ENCODE results near the gene AKAP11. TPM values are rescaled to one million over a fixed set of nuclear protein-coding genes. Genes with fewer than 3 reads are reported as not detected.

Gene AKAP11
- total RNA-seq, 2 experiments from 2014 or later: 38.9 to 39.4 TPM

DNA sequence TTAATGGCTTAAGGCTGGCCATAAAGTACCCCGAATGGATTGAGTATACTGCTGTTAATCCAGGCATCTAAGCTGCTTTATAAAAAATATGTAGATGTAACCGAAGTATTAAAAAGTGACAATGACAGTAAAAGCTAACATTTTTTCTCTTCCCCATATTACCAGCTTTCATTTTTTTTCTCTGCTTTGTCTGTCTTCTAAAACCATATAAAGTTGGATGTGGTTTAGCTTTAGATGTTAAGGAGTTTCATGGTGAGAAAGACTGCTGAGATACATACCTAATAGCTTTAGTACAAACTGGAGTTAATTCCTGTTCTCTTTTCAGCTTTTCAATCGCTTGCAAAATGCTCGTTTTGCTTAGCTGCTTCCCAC is 838 bp downstream of the AKAP11 start:
- Mint-ChIP-seq H3K4me1 (peaks cover 51% of the 10 kb centered on the region), H3K27me3 (no peaks in the 10 kb centered on the region), H3K9me3 (ENCODE audit: low read depth) (peaks cover 3% of the 10 kb centered on the region), H3K36me3 (ENCODE audit: low read depth) (peaks cover 35% of the 10 kb centered on the region), H3K27ac (peak overlapping the region; percentile 97), H3K4me3 (peak overlapping the region; percentile 99)
- POLR2A ChIA-PET: interaction anchor here (0.6 to 2.1 kb wide), 5 partner anchors 82 to 221 kb away, joined by 5 to 7 read pairs (median 5); no protein-coding TSS in a partner anchor
- intact Hi-C loops (cut with DNase I, micrococcal nuclease): loop anchor here (1.0 to 10.0 kb wide), 15 partner anchors 82 to 1982 kb away; partner anchors contain the start of genes DGKH (in 2 of the 2), MTRF1 (in 1 of the 2), TNFSF11 (in 1 of the 2) and WBP4 (in 1 of the 2)
- no peak for DNase-seq
- no peak for ATAC-seq
- CTCF ChIA-PET: interaction anchor here (1.0 to 1.6 kb wide), 3 partner anchors 105 to 221 kb away, joined by 3 to 7 read pairs (median 5); no protein-coding TSS in a partner anchor

DNA sequence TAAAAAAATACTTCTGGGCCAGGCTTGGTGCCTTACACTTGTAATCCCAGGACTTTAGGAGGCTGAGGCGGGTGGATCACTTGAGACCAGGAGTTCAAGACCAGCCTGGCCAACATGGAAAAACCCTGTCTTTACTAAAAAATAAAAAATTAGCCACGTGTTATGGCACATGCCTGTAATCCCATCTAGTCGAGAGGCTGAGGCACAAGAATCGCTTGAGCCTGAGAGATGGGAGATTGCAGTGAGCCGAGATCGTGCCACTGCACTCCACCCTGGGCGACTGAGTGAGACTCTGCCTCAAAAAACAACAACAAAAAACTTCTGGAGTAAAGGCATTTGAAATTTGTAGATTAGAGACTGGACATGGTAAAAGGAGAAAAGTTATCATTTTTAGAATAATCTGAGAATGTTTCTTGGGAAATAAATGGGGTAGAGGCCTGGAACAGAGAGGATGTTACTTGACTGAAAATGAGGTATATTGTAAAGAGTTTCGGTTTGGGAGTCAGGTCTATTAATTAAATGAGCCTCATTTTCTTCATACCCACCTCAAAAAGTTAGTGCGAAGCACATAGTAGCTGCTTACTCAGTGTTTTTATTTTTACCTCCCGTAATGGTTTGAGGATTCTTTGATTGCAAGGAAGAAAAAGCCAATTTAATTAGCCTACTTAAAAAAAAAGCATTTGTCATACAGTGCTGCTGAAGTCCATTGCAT is 2.6 kb downstream of the AKAP11 start:
- no peaks in the 10 kb centered on the region for H3K27me3 Mint-ChIP-seq
- peaks cover 3% of the 10 kb centered on the region for H3K9me3 Mint-ChIP-seq (ENCODE audit: low read depth)
- H3K4me1 Mint-ChIP-seq: peaks cover 51% of the 10 kb centered on the region
- ChIA-PET POLR2A (interaction anchor here (0.5 to 2.0 kb wide), 4 partner anchors 53 to 753 kb away, joined by 3 to 4 read pairs (median 4); no protein-coding TSS in a partner anchor), CTCF (interaction anchor here (0.6 kb wide), 1 partner anchor 138 kb away, joined by 3 read pairs; no protein-coding TSS in a partner anchor)
- ATAC-seq: no peak
- peaks cover 40% of the 10 kb centered on the region for H3K36me3 Mint-ChIP-seq (ENCODE audit: low read depth)
- intact Hi-C loops (cut with DNase I, micrococcal nuclease): loop anchor here (1.0 to 10.0 kb wide), 15 partner anchors 80 to 1980 kb away; partner anchors contain the start of genes DGKH (in 1 of the 2), EPSTI1 (in 1 of the 2), MTRF1 (in 1 of the 2) and WBP4 (in 1 of the 2)
- peak overlapping the region; percentile 99 for H3K4me3 Mint-ChIP-seq
- no peak for DNase-seq
- H3K27ac Mint-ChIP-seq: peak overlapping the region; percentile 88

DNA sequence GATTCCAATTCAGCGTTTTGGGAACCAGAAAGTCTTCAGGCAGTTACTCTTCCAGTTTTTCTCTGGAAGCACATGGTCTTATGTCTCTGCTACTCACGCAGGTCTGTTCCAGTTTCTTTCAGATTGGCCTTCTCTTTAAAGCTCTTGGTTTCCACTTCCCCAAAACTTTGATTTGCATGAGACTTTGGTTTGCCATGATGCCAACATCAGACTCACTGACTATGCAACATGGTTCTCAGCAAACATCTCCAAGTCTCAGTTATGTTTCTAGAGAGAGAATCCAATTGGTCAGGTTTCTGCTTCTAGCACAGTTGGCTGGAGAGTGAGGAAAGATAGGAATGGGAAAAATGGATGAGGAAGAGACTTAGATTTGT is 3.1 kb downstream of the AKAP11 start:
- POLR2A ChIA-PET: interaction anchor here (0.5 to 2.0 kb wide), 4 partner anchors 53 to 752 kb away, joined by 3 to 4 read pairs (median 4); no protein-coding TSS in a partner anchor
- Mint-ChIP-seq H3K9me3 (ENCODE audit: low read depth) (peaks cover 3% of the 10 kb centered on the region), H3K27me3 (no peaks in the 10 kb centered on the region), H3K4me3 (peak overlapping the region; percentile 99), H3K27ac (peak overlapping the region; percentile 88), H3K36me3 (ENCODE audit: low read depth) (peaks cover 40% of the 10 kb centered on the region), H3K4me1 (peaks cover 51% of the 10 kb centered on the region)
- DNase-seq (no peak), ATAC-seq (peak; percentile 5)
- intact Hi-C loops (cut with DNase I, micrococcal nuclease): loop anchor here (1.0 to 10.0 kb wide), 11 partner anchors 79 to 1980 kb away; partner anchors contain the start of genes DGKH (in 1 of the 2), EPSTI1 (in 1 of the 2) and WBP4 (in 1 of the 2)
- CTCF ChIA-PET: no interaction called here

DNA sequence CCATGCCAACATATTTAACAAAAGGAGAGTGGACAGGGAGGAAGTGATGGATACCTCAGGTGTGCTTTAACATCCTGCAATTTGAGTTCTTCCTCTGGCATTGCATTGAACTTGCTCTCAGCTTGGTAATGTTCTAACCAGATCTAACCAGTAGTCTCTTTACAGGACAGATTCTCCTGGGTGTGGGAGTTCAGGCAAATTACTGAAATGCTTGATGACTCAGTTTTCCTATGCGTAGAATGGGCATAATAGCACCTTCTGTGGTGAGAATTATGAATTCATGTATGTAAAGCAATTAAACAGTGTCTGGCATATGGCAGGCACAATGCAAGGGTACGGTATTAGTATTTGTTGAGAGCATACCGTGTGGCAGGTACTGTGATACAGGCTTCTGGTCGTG is 3.6 kb downstream of the AKAP11 start:
- POLR2A ChIA-PET: interaction anchor here (0.6 to 2.0 kb wide), 3 partner anchors 77 to 629 kb away, joined by 4 read pairs; no protein-coding TSS in a partner anchor
- Mint-ChIP-seq H3K27me3 (no peaks in the 10 kb centered on the region), H3K9me3 (ENCODE audit: low read depth) (peaks cover 3% of the 10 kb centered on the region), H3K27ac (peak overlapping the region; percentile 88), H3K4me3 (peak overlapping the region; percentile 99), H3K4me1 (peaks cover 48% of the 10 kb centered on the region), H3K36me3 (ENCODE audit: low read depth) (peaks cover 40% of the 10 kb centered on the region)
- CTCF ChIA-PET: interaction anchor here (0.8 kb wide), 1 partner anchor 144 kb away, joined by 3 read pairs; no protein-coding TSS in a partner anchor
- DNase-seq (peak; percentile 16), ATAC-seq (peak; percentile 30)
- intact Hi-C loops (cut with DNase I, micrococcal nuclease): loop anchor here (1.0 to 10.0 kb wide), 11 partner anchors 79 to 1979 kb away; partner anchors contain the start of genes DGKH (in 1 of the 2), EPSTI1 (in 1 of the 2) and WBP4 (in 1 of the 2)

DNA sequence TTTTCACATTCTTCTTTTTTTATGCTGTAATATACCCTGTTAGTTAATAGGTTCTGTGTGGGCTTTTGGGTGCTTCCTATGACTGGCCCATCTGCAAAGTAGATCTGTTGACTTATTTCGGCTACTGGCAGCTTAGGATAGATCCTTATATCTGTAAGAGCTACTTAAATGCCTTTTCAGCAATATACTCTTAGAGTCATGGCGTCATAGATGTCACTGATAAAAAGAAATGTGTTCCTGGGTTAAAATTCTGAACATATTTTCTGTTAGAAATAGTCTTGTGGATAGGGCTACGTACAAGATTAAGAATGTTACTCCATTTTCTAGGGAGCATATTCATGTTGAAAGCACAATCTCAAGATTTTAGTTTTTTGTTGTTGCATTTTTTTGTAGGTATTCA is 4.7 kb downstream of the AKAP11 start:
- intact Hi-C loops (cut with DNase I, micrococcal nuclease): loop anchor here (1.0 to 10.0 kb wide), 11 partner anchors 131 to 1978 kb away; partner anchors contain the start of genes DGKH (in 1 of the 2), EPSTI1 (in 1 of the 2) and WBP4 (in 1 of the 2)
- ATAC-seq: no peak
- DNase-seq: no peak
- POLR2A ChIA-PET: no interaction called here
- no peaks in the 10 kb centered on the region for H3K27me3 Mint-ChIP-seq
- no peaks in the 10 kb centered on the region for H3K9me3 Mint-ChIP-seq (ENCODE audit: low read depth)
- CTCF ChIA-PET: interaction anchor here (0.6 to 1.7 kb wide), 2 partner anchors 11 to 361 kb away, joined by 3 to 6 read pairs; no protein-coding TSS in a partner anchor
- H3K4me3 Mint-ChIP-seq: peak overlapping the region; percentile 39
- H3K4me1 Mint-ChIP-seq: peaks cover 38% of the 10 kb centered on the region
- H3K27ac Mint-ChIP-seq: peak overlapping the region; percentile 75
- peaks cover 36% of the 10 kb centered on the region for H3K36me3 Mint-ChIP-seq (ENCODE audit: low read depth)

DNA sequence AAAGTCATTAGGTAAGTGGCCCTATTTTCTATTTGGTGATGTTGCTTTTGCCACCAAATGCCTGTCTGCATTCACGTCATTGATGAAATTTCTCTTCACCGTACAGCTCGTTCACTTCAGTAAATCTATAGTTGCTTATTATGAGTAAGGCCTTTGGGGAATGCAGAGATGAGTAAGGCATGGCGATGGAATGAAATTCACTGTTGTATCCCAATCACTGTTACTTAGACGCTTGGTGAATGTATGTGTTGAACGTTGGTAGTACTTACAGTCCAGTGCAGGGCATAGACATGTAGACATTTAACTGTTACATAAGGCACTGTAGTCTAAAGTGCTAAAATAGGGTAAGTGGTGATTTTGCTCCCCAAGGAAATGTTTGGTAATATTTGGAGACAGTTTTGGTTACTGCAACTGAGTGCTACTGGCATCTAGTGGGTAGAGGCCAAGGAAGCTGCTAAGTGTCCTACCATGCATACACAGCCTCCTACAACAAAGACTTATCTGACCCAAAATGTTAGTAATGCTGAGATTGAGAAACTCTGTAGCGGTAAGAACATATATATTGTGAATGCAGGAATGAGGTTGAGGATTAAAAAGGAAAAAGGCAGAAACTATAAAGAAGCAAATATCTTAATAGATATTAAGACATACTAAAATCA is 5.8 kb downstream of the AKAP11 start:
- Mint-ChIP-seq H3K9me3 (ENCODE audit: low read depth) (no peaks in the 10 kb centered on the region), H3K27ac (peak overlapping the region; percentile 49), H3K36me3 (ENCODE audit: low read depth) (peaks cover 33% of the 10 kb centered on the region), H3K4me3 (peak overlapping the region; percentile 20), H3K4me1 (peaks cover 46% of the 10 kb centered on the region), H3K27me3 (no peaks in the 10 kb centered on the region)
- CTCF ChIA-PET: interaction anchor here (1.7 kb wide), 1 partner anchor 10 kb away, joined by 6 read pairs; no protein-coding TSS in a partner anchor
- intact Hi-C loops (cut with DNase I, micrococcal nuclease): loop anchor here (2.0 to 10.0 kb wide), 11 partner anchors 130 to 1977 kb away; partner anchors contain the start of genes DGKH (in 1 of the 2), EPSTI1 (in 1 of the 2) and WBP4 (in 1 of the 2)
- no peak for DNase-seq
- ATAC-seq: peak; percentile 30
- POLR2A ChIA-PET: interaction anchor here (0.6 kb wide), 1 partner anchor 938 kb away, joined by 3 read pairs; no protein-coding TSS in a partner anchor

DNA sequence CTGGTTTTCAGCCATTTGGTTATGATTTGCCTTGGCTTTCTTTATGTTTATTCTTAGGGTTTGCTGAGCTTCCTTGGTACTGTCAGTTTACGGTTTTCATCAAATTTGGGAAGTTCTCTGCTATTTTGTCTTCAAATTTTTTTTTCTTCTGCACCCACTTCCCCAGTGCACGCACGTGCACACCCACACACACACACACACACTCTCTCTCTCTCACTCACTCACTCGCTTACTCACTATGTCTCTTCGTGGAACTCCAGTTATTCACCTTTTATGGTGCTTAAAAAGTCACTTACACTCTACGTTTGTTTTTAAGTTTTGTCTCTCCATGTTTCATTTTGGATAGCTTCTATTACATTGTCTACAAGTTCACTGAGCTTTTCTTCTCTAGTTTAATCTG is 7.1 kb downstream of the AKAP11 start:
- CTCF ChIA-PET: interaction anchor here (0.7 kb wide), 1 partner anchor 68 kb away, joined by 3 read pairs; no protein-coding TSS in a partner anchor
- POLR2A ChIA-PET: interaction anchor here (0.6 to 0.9 kb wide), 2 partner anchors 99 to 318 kb away, joined by 3 read pairs; no protein-coding TSS in a partner anchor
- no peak for ATAC-seq

DNA sequence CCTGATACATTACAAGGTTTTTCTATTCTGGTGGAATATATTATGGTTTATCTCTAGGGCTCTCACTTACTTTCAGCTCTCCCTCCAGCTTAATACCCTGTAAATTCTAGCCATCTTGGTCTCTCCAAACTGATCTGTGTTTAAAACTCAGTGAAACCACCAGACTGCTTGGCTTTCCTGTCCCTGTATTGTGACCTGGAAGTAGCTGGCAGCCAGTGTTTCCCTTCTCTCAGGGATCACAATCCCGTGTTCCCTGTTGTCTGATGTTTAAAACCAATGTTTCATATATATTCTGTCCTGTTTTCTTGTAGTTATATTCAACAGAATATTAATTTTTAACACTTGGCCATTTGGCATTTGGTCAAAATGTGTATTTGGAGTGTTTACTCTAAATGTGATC is 8.0 kb downstream of the AKAP11 start:
- no peaks in the 10 kb centered on the region for H3K27me3 Mint-ChIP-seq
- intact Hi-C loops (cut with DNase I, micrococcal nuclease): loop anchor here (2.0 to 10.0 kb wide), 11 partner anchors 127 to 1975 kb away; partner anchors contain the start of genes DGKH (in 1 of the 2), EPSTI1 (in 1 of the 2) and WBP4 (in 1 of the 2)
- H3K9me3 Mint-ChIP-seq (ENCODE audit: low read depth): no peaks in the 10 kb centered on the region
- ChIA-PET POLR2A (no interaction called here), CTCF (interaction anchor here (0.7 kb wide), 1 partner anchor 54 kb away, joined by 3 read pairs; no protein-coding TSS in a partner anchor)
- H3K27ac Mint-ChIP-seq: no peak overlapping the region
- no peak overlapping the region for H3K4me3 Mint-ChIP-seq
- ATAC-seq (no peak), DNase-seq (no peak)
- peaks cover 20% of the 10 kb centered on the region for H3K36me3 Mint-ChIP-seq (ENCODE audit: low read depth)
- peaks cover 46% of the 10 kb centered on the region for H3K4me1 Mint-ChIP-seq

More for the DNA sequence above, 7.1 kb downstream of the AKAP11 start:
- H3K36me3 Mint-ChIP-seq (ENCODE audit: low read depth): peaks cover 27% of the 10 kb centered on the region
- H3K27me3 Mint-ChIP-seq: no peaks in the 10 kb centered on the region
- peak; percentile 58 for DNase-seq
- intact Hi-C loops (cut with DNase I, micrococcal nuclease): loop anchor here (2.0 to 10.0 kb wide), 11 partner anchors 128 to 1976 kb away; partner anchors contain the start of genes DGKH (in 1 of the 2), EPSTI1 (in 1 of the 2) and WBP4 (in 1 of the 2)
- H3K4me1 Mint-ChIP-seq: peaks cover 47% of the 10 kb centered on the region
- H3K4me3 Mint-ChIP-seq: no peak overlapping the region
- no peak overlapping the region for H3K27ac Mint-ChIP-seq
- H3K9me3 Mint-ChIP-seq (ENCODE audit: low read depth): no peaks in the 10 kb centered on the region

DNA sequence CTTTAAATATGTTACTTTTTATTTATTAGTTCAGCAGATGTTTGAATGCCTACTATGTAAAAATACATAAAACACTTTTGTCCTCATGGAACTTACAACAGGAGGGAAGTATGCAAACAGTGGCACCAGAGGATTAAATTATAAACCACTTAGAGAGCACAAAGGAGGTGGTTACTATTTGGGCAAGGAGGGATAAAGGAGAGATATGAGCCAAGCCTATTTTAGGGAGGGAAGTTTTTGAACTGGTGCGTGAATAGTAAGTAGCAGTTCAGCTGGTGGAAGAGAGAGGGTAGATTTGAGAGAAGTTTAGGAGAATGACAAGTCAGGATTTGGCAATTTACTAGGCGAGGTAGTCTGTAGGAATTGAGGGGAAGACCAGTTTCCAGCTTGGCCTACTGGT is 8.6 kb downstream of the AKAP11 start:
- no peak overlapping the region for H3K4me3 Mint-ChIP-seq
- DNase-seq (no peak), ATAC-seq (no peak)
- no peak overlapping the region for H3K27ac Mint-ChIP-seq
- H3K9me3 Mint-ChIP-seq (ENCODE audit: low read depth): no peaks in the 10 kb centered on the region
- H3K36me3 Mint-ChIP-seq (ENCODE audit: low read depth): peaks cover 18% of the 10 kb centered on the region
- CTCF ChIA-PET: interaction anchor here (0.7 kb wide), 2 partner anchors 41 to 54 kb away, joined by 3 read pairs; no protein-coding TSS in a partner anchor
- peaks cover 45% of the 10 kb centered on the region for H3K4me1 Mint-ChIP-seq
- H3K27me3 Mint-ChIP-seq: no peaks in the 10 kb centered on the region
- intact Hi-C loops (cut with DNase I, micrococcal nuclease): no loop called here
- POLR2A ChIA-PET: no interaction called here

DNA sequence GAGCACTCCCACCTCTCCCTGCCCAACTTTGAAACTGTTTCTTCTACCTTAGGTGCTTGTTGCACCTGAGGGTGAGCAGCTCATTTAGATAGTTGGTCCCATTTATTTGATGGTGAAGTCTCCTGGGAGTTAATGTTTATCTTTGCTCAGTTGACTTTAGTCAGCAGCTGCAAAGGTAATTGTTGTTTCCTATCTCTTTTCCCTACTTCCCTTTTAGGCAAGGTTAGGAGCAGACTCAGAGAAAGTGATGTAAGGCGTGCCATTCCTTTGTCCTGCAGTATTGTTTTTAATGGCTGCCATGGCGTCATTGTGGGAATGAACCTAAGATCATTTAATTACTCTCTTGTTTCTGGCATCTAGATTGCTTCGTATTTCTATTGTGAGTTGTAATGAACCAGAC is 11.6 kb downstream of the AKAP11 start:
- Mint-ChIP-seq H3K36me3 (ENCODE audit: low read depth) (peaks cover 21% of the 10 kb centered on the region), H3K4me1 (peaks cover 38% of the 10 kb centered on the region), H3K27ac (no peak overlapping the region), H3K27me3 (no peaks in the 10 kb centered on the region), H3K4me3 (no peak overlapping the region), H3K9me3 (ENCODE audit: low read depth) (no peaks in the 10 kb centered on the region)
- intact Hi-C loops (cut with DNase I, micrococcal nuclease): no loop called here
- no peak for ATAC-seq
- DNase-seq: no peak
- ChIA-PET POLR2A (no interaction called here), CTCF (interaction anchor here (0.6 kb wide), 1 partner anchor 1152 kb away, joined by 3 read pairs; no protein-coding TSS in a partner anchor)
